HuH-7.5 (cell line): Measurements from ENCODE around the gene RBM19.

Source experiments
- DNase-seq: peaks from one replicate; pipeline ENCODE4 v3.0.0; 2011; ENCODE audit warnings: low spot score

RBM19 gene

GRCh38 chr12:113802000-113802749 is 163.9 kb downstream of the RBM19 start:
- no peak for DNase-seq

GRCh38 chr12:113800201-113800600 is 165.9 kb downstream of the RBM19 start:
- DNase-seq: no peak

DNA sequence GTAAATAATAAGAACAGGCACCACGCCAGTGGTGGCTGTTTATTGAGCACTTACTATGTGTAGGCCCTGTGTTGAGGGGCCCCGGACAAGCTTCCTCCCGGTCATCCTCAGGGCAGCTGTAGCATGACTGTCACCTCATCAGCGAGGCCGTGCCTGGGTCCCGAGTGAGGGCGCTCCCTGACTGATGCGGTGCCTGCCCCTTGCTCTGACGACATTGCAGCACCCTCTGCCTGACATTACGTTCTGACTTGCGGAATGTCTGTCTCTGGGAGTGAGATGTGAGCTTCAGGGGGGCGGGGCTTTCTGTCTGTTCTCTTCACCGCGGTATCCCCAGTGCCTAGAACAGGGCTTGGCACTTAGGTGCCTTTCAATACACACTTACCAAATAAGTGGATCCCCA is 167.6 kb downstream of the RBM19 start:
- DNase-seq: no peak

- no peak for DNase-seq
Observed at GRCh38 chr12:113797535-113797868, 168.6 kb downstream of the RBM19 start.

DNA sequence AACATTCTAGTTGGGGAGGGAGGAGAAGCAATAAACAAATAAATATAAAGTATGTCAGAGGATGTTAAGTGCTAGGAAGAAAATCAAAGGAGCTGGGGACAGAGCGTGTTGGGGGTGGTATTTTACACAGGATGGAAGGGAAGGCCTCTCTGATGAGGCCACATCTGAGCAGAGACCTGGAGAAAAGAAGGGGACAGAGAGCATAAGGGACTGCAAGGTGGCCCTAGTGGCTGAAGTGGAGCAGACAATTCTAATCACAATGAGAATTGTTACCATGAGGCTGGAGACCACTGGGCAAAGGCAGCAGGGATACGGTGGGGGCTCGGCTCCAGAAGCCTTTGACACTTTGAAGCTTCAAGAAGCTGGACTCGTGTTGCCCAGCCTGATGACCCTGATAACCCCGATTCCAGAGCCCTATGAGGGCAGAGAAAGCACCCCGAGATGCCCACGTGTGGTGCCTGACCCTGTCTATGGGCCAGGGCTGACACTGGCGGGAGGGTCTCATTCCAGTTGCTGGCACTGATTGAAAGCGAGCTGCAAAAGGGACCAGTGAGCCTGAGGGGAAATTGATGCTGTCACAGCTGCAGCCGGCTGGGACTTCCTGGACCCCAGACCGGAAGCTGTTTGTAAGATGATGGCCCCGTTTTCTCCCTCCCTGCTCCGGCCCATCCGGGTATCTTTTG is 169.1 kb downstream of the RBM19 start:
- DNase-seq: no peak

- DNase-seq: no peak
Observed at GRCh38 chr12:113796066-113796827, 169.9 kb downstream of the RBM19 start.

GRCh38 chr12:113795445-113795844 is 170.7 kb downstream of the RBM19 start:
- DNase-seq: no peak

DNA sequence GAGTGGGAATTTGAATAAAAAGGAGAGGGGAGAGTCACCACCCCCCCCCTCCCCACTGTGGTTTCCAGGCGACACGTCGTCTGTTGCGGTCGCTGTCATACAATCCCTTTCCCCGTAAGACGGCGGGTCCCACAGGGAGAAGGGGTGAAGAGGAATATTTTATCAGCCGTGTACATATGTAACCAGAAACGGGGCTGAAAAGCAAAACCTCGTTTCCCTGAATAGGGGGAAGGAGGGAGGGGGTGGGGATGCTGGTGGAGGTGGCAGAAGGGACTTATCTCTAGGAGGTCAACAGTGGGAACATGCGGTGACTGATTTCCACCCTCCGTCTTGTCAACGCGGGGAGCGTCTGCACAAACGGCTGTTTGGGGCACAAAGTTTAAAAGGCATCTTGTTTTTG is 171.4 kb downstream of the RBM19 start:
- DNase-seq: no peak

GRCh38 chr12:113793250-113793649 is 172.9 kb downstream of the RBM19 start:
- DNase-seq: no peak

DNA sequence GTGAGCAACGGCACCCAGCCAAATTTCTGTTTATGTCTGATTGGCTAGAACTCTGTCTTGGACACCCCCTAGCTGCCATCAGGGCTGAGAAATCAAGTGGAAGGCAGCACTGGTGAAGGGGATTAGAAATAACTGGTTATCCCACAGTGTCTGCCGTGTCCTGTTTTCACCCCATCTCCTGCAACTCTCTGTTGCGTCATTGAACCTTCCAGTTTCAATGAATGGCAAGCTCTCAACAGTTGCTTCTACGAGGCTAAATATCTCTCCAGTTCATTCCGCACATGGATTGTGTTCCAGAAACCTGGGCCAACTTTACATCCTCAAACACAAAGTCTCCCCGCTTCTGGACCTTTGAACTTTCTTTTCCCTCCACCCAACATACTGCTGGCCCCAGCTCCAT is 173.7 kb downstream of the RBM19 start:
- no peak for DNase-seq

GRCh38 chr12:113788020-113788856 is 177.9 kb downstream of the RBM19 start:
- no peak for DNase-seq

- DNase-seq: no peak
Observed at GRCh38 chr12:113786107-113786506, 180.0 kb downstream of the RBM19 start.

DNA sequence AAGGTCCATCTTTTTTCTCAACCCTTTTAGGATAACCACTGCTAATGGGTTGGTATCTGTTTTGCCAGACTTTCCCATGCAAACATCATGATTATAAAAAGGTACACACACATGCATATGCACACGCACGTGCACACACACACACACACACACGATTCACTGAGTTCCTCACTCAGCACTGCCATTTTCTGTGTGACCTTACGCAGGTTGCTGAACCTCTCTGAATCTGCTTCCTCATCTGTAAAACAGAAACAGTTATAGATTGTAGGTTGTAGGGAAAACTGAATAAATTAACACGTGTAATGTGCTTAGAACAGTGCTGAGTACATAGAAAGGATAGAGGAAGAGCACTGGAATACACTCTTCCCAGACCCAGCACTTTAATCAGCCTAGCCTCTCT is 182.3 kb downstream of the RBM19 start:
- no peak for DNase-seq

GRCh38 chr12:113782873-113783272 is 183.3 kb downstream of the RBM19 start:
- no peak for DNase-seq

GRCh38 chr12:113781415-113782198 is 184.5 kb downstream of the RBM19 start:
- DNase-seq: no peak

- DNase-seq: no peak
Observed at GRCh38 chr12:113779774-113780173, 186.4 kb downstream of the RBM19 start.

- DNase-seq: no peak
Observed at GRCh38 chr12:113778432-113779132, 187.5 kb downstream of the RBM19 start.

DNA sequence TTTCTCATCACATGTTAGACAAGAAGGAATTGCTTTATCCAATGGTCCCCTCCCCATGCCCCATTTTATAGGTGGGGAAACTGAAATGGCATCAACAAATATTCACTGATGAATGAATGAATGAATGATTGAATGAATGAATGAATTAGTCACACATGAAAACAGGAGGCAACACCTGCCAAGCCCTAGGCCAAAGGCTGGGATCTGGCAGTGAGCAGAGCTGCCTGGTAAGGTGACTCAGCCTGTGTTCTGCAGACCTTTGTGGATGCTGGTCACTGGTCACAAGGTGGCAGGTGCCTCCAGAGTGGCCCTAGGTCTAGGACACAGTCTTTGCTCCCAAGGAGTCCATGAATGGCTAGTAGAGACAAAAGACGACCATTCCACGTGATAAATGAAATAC is 188.4 kb downstream of the RBM19 start:
- no peak for DNase-seq

GRCh38 chr12:113776536-113776935 is 189.6 kb downstream of the RBM19 start:
- DNase-seq: no peak

GRCh38 chr12:113774526-113774925 is 191.6 kb downstream of the RBM19 start:
- no peak for DNase-seq

- DNase-seq: no peak
Observed at GRCh38 chr12:113772505-113773030, 193.6 kb downstream of the RBM19 start.
